ENCODE results near the gene PVRIG. TPM values are rescaled to one million over a fixed set of nuclear protein-coding genes. Genes with fewer than 3 reads are reported as not detected.
"Not testable (repeated sequence)": the region's sequence is repeated elsewhere in the genome, so short reads cannot be mapped to it uniquely, and the experiment has no call there.

PVRIG gene
- total RNA-seq, 2 donors from 2014 or later = not detected

DNA sequence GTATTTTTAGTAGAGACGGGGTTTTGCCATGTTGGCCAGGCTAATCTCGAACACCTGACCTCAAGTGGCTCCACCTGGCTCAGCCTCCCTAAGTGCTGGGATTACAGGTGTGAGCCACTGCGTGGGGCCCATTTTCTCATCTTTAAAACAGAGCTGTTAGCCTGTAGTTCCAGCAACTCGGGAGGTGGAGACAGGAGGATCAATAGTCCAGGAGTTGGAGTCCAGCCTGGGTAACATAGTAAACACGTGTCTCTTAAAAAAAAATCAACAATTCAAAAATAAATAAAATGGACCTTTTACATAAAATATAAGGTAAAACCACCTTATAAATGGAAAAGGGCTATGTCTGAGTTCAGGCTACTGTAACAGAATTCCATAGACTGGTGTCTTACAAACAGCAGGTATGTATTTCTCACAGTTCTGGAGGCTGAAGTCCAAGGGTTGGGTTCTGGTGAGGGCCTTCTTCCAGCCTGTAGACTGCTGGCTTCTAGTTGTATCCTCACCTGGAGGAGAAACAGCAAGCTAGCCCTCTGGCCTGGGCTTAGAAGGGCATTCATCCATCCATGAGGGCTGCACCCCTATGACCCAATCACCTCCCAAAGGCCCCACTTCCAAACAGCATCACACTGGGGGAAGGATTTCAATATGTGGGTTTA lies 7.0 kb upstream of the PVRIG start:
- no peaks in the 10 kb centered on the region for H3K27me3 ChIP-seq (replicated peaks; ENCODE audit: insufficient read depth)
- H3K36me3 ChIP-seq = no peaks in the 10 kb centered on the region
- H3K4me3 ChIP-seq = no peak overlapping the region
- H3K27ac ChIP-seq = no peak overlapping the region
- DNase-seq (ENCODE audit: low spot score) = no peak
- WGBS = 64% methylated on average over 5 of the region's 5 CpGs
- H3K4me1 ChIP-seq (replicated peaks) = no peaks in the 10 kb centered on the region
- TF ChIP-seq, protein P1, sequence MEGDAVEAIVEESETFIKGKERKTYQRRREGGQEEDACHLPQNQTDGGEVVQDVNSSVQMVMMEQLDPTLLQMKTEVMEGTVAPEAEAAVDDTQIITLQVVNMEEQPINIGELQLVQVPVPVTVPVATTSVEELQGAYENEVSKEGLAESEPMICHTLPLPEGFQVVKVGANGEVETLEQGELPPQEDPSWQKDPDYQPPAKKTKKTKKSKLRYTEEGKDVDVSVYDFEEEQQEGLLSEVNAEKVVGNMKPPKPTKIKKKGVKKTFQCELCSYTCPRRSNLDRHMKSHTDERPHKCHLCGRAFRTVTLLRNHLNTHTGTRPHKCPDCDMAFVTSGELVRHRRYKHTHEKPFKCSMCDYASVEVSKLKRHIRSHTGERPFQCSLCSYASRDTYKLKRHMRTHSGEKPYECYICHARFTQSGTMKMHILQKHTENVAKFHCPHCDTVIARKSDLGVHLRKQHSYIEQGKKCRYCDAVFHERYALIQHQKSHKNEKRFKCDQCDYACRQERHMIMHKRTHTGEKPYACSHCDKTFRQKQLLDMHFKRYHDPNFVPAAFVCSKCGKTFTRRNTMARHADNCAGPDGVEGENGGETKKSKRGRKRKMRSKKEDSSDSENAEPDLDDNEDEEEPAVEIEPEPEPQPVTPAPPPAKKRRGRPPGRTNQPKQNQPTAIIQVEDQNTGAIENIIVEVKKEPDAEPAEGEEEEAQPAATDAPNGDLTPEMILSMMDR (IDR thresholded peaks at IDR 0.05) = no peak
- TF ChIP-seq POLR2AphosphoS5 (IDR thresholded peaks at IDR 0.05) (no peak), POLR2A (IDR thresholded peaks at IDR 0.05) (no peak)
- intact Hi-C loops (cut with DNase I) = no loop called here
- no peaks in the 10 kb centered on the region for H3K9me3 ChIP-seq

GRCh38 chr7:100213672-100214071 lies 6.1 kb upstream of the PVRIG start:
- Histone ChIP-seq H3K9me3 (no peaks in the 10 kb centered on the region), H3K36me3 (no peaks in the 10 kb centered on the region), H3K4me1 (replicated peaks) (no peaks in the 10 kb centered on the region), H3K27ac (no peak overlapping the region), H3K27me3 (replicated peaks; ENCODE audit: insufficient read depth) (no peaks in the 10 kb centered on the region), H3K4me3 (no peak overlapping the region)
- DNase-seq (ENCODE audit: low spot score) = no peak
- TF ChIP-seq POLR2AphosphoS5 (IDR thresholded peaks at IDR 0.05) (no peak), POLR2A (IDR thresholded peaks at IDR 0.05) (no peak)
- TF ChIP-seq, protein P1 (IDR thresholded peaks at IDR 0.05) = no peak
- 65% methylated on average over 6 of the region's 6 CpGs for WGBS
- intact Hi-C loops (cut with DNase I) = no loop called here

- intact Hi-C loops (cut with DNase I); H3K27ac ChIP-seq; H3K4me1 ChIP-seq (replicated peaks); H3K27me3 ChIP-seq (replicated peaks; ENCODE audit: insufficient read depth); DNase-seq (ENCODE audit: low spot score); H3K9me3 ChIP-seq; H3K4me3 ChIP-seq; H3K36me3 ChIP-seq: not testable (repeated sequence)
- 66% methylated on average over 5 of the region's 5 CpGs for WGBS
Observed at GRCh38 chr7:100214356-100214755, 5.4 kb upstream of the PVRIG start.

DNA sequence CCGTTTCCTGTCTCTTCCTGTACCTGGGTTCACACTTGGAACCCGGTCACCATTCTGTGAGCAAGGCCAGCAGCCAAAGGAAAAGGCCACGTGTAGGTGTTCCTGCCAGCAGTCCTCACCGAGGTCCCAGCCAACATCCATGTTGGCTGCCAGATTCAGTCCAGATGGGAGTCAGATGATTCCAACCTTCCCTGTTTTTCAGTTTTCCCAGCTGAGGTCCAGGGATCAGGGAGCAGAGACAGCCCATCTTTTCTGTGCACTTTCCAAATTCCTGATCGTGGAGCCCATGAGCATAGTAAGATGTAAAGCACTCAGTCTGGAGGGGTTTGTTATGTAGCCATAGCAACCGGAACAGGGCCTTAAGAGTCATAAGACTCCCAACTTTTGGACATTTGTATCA lies 3.9 kb upstream of the PVRIG start:
- no peaks in the 10 kb centered on the region for H3K9me3 ChIP-seq
- no peaks in the 10 kb centered on the region for H3K4me1 ChIP-seq (replicated peaks)
- no peaks in the 10 kb centered on the region for H3K36me3 ChIP-seq
- H3K27ac ChIP-seq = no peak overlapping the region
- no peak for TF ChIP-seq POLR2AphosphoS5 (IDR thresholded peaks at IDR 0.05)
- 33% methylated on average over 6 of the region's 6 CpGs for WGBS
- H3K4me3 ChIP-seq = no peak overlapping the region
- no peaks in the 10 kb centered on the region for H3K27me3 ChIP-seq (replicated peaks; ENCODE audit: insufficient read depth)
- DNase-seq (ENCODE audit: low spot score) = no peak
- intact Hi-C loops (cut with DNase I) = no loop called here

GRCh38 chr7:100217934-100218333 lies 1.8 kb upstream of the PVRIG start:
- TF ChIP-seq, protein P1 (IDR thresholded peaks at IDR 0.05) = peak in 3 of 4 experiments; percentile 17 to 54 (median 38)
- H3K9me3 ChIP-seq; H3K36me3 ChIP-seq; H3K4me1 ChIP-seq (replicated peaks); H3K4me3 ChIP-seq; intact Hi-C loops (cut with DNase I); H3K27ac ChIP-seq; H3K27me3 ChIP-seq (replicated peaks; ENCODE audit: insufficient read depth): not testable (repeated sequence)
- 0% methylated on average over 1 of the region's 5 CpGs for WGBS
- DNase-seq (ENCODE audit: low spot score) = peak; percentile 80

GRCh38 chr7:100219271-100219737 lies 445 bp upstream of the PVRIG start:
- no peaks in the 10 kb centered on the region for H3K36me3 ChIP-seq
- TF ChIP-seq, protein P1 (IDR thresholded peaks at IDR 0.05) = no peak
- no peak for TF ChIP-seq POLR2AphosphoS5 (IDR thresholded peaks at IDR 0.05)
- no peak for TF ChIP-seq POLR2A (IDR thresholded peaks at IDR 0.05)
- no peak for DNase-seq (ENCODE audit: low spot score)
- 80% methylated on average over 10 of the region's 10 CpGs for WGBS
- H3K4me3 ChIP-seq = no peak overlapping the region
- intact Hi-C loops (cut with DNase I) = no loop called here
- H3K9me3 ChIP-seq = no peaks in the 10 kb centered on the region
- H3K4me1 ChIP-seq (replicated peaks) = no peaks in the 10 kb centered on the region
- no peak overlapping the region for H3K27ac ChIP-seq
- no peaks in the 10 kb centered on the region for H3K27me3 ChIP-seq (replicated peaks; ENCODE audit: insufficient read depth)

Data from prostate gland (tissue), 2 donors.